GM19238 (cell line): ENCODE data around the gene CT45A7.
"Not testable (repeated sequence)": the region's sequence is repeated elsewhere in the genome, so short reads cannot be mapped to it uniquely, and the experiment has no call there.

Experiments
- DNase-seq: peaks from one replicate; pipeline ENCODE4 v3.0.0; 2011; ENCODE audit warnings: low spot score; ENCODE audit not compliant: insufficient read length

The CT45A7 gene, protein sequence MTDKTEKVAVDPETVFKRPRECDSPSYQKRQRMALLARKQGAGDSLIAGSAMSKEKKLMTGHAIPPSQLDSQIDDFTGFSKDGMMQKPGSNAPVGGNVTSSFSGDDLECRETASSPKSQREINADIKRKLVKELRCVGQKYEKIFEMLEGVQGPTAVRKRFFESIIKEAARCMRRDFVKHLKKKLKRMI

DNA sequence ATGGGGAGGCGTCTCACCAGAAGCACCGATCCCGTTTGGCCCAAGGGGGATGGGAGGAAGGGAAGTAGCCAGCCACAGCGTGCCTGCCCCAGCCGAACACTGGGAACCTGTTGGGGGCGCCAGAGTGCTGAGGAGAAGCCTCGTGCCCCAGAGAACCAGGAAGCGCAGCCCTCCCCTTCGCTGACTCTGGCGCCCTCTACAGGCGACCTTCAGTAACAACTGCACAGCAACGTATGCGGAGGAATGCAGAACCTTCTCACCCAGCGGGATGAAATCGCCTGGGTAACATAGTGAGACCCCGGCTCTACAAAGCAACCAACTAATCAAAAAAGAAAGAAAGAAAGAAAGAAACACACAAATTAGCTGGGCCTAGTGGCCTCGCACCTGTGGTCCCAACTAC, at the start of gene CT45A7:
CT45A7 (minus strand) TSS at position 101 of the 400 bp plus-strand sequence. CDS start 3,747 bp downstream, outside the sequence.
- DNase-seq, result not testable (repeated sequence)

DNA sequence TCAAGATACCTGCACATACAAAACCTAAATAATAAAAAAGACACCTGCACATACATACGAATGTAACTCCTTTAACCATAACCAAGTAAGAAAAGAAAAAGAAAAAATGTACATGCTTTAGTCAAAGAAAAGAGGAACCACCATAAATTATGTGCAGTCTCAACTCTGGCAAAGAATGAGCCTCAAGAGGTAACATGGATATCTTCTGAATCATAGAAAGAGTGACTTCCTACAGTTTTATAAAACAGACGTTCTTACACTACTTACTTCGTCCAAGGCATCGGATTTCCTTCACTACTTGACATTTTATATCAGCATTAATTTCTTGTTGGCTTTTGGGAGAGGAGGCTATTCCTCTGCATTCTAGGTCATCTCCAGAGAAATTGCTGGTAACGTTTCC, 45.7 kb upstream of the CT45A7 start:
- not testable (repeated sequence) for DNase-seq

DNA sequence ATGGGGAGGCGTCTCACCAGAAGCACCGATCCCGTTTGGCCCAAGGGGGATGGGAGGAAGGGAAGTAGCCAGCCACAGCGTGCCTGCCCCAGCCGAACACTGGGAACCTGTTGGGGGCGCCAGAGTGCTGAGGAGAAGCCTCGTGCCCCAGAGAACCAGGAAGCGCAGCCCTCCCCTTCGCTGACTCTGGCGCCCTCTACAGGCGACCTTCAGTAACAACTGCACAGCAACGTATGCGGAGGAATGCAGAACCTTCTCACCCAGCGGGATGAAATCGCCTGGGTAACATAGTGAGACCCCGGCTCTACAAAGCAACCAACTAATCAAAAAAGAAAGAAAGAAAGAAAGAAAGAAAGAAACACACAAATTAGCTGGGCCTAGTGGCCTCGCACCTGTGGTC, 34.6 kb upstream of the CT45A7 start, which contains the start of gene CT45A9:
CT45A9 (minus strand) TSS at position 101 of the 400 bp plus-strand sequence. CDS start 3,751 bp downstream, outside the sequence.
- not testable (repeated sequence) for DNase-seq

DNA sequence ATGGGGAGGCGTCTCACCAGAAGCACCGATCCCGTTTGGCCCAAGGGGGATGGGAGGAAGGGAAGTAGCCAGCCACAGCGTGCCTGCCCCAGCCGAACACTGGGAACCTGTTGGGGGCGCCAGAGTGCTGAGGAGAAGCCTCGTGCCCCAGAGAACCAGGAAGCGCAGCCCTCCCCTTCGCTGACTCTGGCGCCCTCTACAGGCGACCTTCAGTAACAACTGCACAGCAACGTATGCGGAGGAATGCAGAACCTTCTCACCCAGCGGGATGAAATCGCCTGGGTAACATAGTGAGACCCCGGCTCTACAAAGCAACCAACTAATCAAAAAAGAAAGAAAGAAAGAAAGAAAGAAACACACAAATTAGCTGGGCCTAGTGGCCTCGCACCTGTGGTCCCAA, 17.4 kb upstream of the CT45A7 start, which contains the start of gene CT45A8:
CT45A8 (minus strand) TSS at position 101 of the 400 bp plus-strand sequence. CDS start 3,755 bp downstream, outside the sequence.
- DNase-seq, result not testable (repeated sequence)

DNA sequence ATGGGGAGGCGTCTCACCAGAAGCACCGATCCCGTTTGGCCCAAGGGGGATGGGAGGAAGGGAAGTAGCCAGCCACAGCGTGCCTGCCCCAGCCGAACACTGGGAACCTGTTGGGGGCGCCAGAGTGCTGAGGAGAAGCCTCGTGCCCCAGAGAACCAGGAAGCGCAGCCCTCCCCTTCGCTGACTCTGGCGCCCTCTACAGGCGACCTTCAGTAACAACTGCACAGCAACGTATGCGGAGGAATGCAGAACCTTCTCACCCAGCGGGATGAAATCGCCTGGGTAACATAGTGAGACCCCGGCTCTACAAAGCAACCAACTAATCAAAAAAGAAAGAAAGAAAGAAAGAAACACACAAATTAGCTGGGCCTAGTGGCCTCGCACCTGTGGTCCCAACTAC, 17.2 kb downstream of the CT45A7 start, which contains the start of gene CT45A2:
CT45A2 (minus strand) TSS at position 101 of the 400 bp plus-strand sequence. CDS start 3,747 bp downstream, outside the sequence.
- DNase-seq, result not testable (repeated sequence)

DNA sequence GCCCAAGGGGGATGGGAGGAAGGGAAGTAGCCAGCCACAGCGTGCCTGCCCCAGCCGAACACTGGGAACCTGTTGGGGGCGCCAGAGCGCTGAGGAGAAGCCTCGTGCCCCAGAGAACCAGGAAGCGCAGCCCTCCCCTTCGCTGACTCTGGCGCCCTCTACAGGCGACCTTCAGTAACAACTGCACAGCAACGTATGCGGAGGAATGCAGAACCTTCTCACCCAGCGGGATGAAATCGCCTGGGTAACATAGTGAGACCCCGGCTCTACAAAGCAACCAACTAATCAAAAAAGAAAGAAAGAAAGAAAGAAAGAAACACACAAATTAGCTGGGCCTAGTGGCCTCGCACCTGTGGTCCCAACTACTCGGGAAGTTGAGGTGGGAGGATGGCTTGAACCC, 34.4 kb downstream of the CT45A7 start, which contains the start of gene CT45A6:
CT45A6 (minus strand) TSS at position 101 of the 400 bp plus-strand sequence. CDS start 3,794 bp downstream, outside the sequence.
- DNase-seq, result not testable (repeated sequence)

DNA sequence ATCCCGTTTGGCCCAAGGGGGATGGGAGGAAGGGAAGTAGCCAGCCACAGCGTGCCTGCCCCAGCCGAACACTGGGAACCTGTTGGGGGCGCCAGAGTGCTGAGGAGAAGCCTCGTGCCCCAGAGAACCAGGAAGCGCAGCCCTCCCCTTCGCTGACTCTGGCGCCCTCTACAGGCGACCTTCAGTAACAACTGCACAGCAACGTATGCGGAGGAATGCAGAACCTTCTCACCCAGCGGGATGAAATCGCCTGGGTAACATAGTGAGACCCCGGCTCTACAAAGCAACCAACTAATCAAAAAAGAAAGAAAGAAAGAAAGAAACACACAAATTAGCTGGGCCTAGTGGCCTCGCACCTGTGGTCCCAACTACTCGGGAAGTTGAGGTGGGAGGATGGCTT, 51.7 kb downstream of the CT45A7 start, which contains the start of gene CT45A5:
CT45A5 (minus strand) TSS at position 101 of the 400 bp plus-strand sequence. CDS start 3,774 bp downstream, outside the sequence.
- DNase-seq, result not testable (repeated sequence)
